Heart right ventricle (tissue), 16 donors: ENCODE data around the gene PSMC3IP. TPM values are rescaled to one million over a fixed set of nuclear protein-coding genes. Genes with fewer than 3 reads are reported as not detected.
A peak's percentile ranks its signal among the peaks of the same experiment; 100 is the strongest.

Experiments used
- ATAC-seq, 8 donors: fragments of 200-7000 bp; cut with Tn5 transposase; one replicate each; pipeline ENCODE4 v1.9.1; 2020; ENCODE audit warnings: mild to moderate bottlenecking in 8 of 8, moderate library complexity in 8 of 8, moderate number of reproducible peaks in 1 of 8
- DNase-seq, 2 donors: peaks; one replicate each; pipeline ENCODE4 v3.0.0-alpha.2; 2020
- H3K27ac ChIP-seq, 10 donors: fragments of 200-600 bp; sonication (generic) in 2 of 10; one replicate each; pipeline versions ENCODE4 v1.5.0 to v1.8.0; 2020 to 2022; ENCODE audit warnings: mild to moderate bottlenecking in 3 of 10
- H3K27me3 ChIP-seq, 7 donors: fragments of 200-600 bp; one replicate each; pipeline ENCODE4 v1.8.0; 2021 to 2022; ENCODE audit warnings: mild to moderate bottlenecking in 2 of 7
- H3K36me3 ChIP-seq, 9 donors: fragments of 200-600 bp; sonication (generic) in 1 of 9; one replicate each; pipeline versions ENCODE4 v1.5.0 to v1.8.0; 2020 to 2022; ENCODE audit warnings: mild to moderate bottlenecking in 2 of 9
- H3K4me1 ChIP-seq, 9 donors: fragments of 200-600 bp; sonication (generic) in 1 of 9; one replicate each; pipeline versions ENCODE4 v1.5.0 to v1.8.0; 2020 to 2022; ENCODE audit warnings: mild to moderate bottlenecking in 4 of 9
- H3K4me3 ChIP-seq, 10 donors: fragments of 200-600 bp; sonication (generic) in 2 of 10; one replicate each; pipeline versions ENCODE4 v1.5.0 to v1.8.0; 2020 to 2022; ENCODE audit warnings: mild to moderate bottlenecking in 7 of 10, moderate library complexity in 2 of 10
- H3K9me3 ChIP-seq, 11 donors: fragments of 200-600 bp in 10 of 11; sonication (generic) in 2 of 11; one replicate each; pipeline versions ENCODE4 v1.5.0 to v1.8.0; 2013 to 2022; ENCODE audit warnings: mild to moderate bottlenecking in 2 of 11, control low read depth in 1 of 11, moderate library complexity in 1 of 11
- WGBS, 2 donors: extraction: QIAGEN DNeasy Blood & Tissue Kit; methylation state at CpG; one replicate each; pipeline ENCODE4 v1.1.7; 2013; ENCODE audit warnings: inconsistent platforms in 1 of 2; 5-methylcytosine and 5-hydroxymethylcytosine counted together
- intact Hi-C, 10 donors: fragments of 100-400 bp; cut with DNase I; formaldehyde crosslinking; loops; one replicate each; pipeline versions ENCODE4 v1.11.1 to v1.14.2; 2022
- polyA plus RNA-seq, 2 donors: library from polyadenylated mRNA; stranded (reverse); fragments of 200-250 nt; gene quantifications; one replicate each; pipeline ENCODE4 v1.2.3, GENCODE V29; 2013
- total RNA-seq, 10 donors: library from RNA; stranded (reverse); fragmentation: NEBNext Ultra II Directional in 3 of 10; extraction: Animal tissue kit (Norgen Biotek cat#: 25700) in 3 of 10; gene quantifications; one replicate each; pipeline versions ENCODE4 v1.2.1 to v1.2.4, GENCODE V29; 2021 to 2023
- TF ChIP-seq, protein P1 (sequence below), 9 donors: fragments of 200-600 bp; sonication (generic) in 2 of 9; IDR thresholded peaks; one replicate each; pipeline versions ENCODE4 v1.5.0 to v1.8.0; 2021 to 2022; ENCODE audit warnings: antibody characterized with exemption in 9 of 9, mild to moderate bottlenecking in 5 of 9, moderate library complexity in 1 of 9
- donor health status: Arrhythmogenic right ventricular cardiomyopathy.
- donor health status: ischemic (EF 13 %, LVEDD 7.1; RV severe dilation, severe dysfunction).
- donor health status: healthy with polysubstance abuse.
- donor health status: DM: no; HTN: yes; CAD: no.
- donor health status: DM: no; HTN: no; CAD: no.
- donor health status: ischemic (EF 25% LVEDD 6.9; RV normal size, moderate dysfunction).
- donor health status: ischemic (EF 25% LVEDD 5.7; RV mildly dilated, moderate dysfunction).
- donor health status: healthy.
- donor health status: DM: yes; HTN: yes; CAD: no.
- donor health status: Ischemic cardiomyopathy.
- donor health status: ischemic (EF 35%, LVEDD 5.7; RV mildly dilated, moderate dysfunction).
- donor health status: nonischemic (EF 11% LVEDD 7.7; RV severe dilation, severe dysfunction).
- donor health status: DM: yes; HTN: yes; CAD: no.
- donor health status: PGD.
- donor health status: ischemic (EF 29% LVEDD 5.4; RV normal size, mild dysfunction).
- donor health status: nonischemic (EF 23%, LVEDD 6.1; RV moderate dilation, normal function).

PSMC3IP gene
- total and polyA plus RNA-seq, 12 donors = 1.1 to 3.1 (median 1.9) TPM

- TF ChIP-seq, protein P1, sequence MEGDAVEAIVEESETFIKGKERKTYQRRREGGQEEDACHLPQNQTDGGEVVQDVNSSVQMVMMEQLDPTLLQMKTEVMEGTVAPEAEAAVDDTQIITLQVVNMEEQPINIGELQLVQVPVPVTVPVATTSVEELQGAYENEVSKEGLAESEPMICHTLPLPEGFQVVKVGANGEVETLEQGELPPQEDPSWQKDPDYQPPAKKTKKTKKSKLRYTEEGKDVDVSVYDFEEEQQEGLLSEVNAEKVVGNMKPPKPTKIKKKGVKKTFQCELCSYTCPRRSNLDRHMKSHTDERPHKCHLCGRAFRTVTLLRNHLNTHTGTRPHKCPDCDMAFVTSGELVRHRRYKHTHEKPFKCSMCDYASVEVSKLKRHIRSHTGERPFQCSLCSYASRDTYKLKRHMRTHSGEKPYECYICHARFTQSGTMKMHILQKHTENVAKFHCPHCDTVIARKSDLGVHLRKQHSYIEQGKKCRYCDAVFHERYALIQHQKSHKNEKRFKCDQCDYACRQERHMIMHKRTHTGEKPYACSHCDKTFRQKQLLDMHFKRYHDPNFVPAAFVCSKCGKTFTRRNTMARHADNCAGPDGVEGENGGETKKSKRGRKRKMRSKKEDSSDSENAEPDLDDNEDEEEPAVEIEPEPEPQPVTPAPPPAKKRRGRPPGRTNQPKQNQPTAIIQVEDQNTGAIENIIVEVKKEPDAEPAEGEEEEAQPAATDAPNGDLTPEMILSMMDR (IDR thresholded peaks at IDR 0.05) = no peak
- WGBS, 2 donors = 87 to 88% methylated on average over 14 of the region's 14 CpGs
- DNase-seq = no peak
- Histone ChIP-seq H3K9me3 (no peaks in the 10 kb centered on the region), H3K4me3 (peak overlapping the region in 3 of 10 donors; percentile 78 to 91 (median 86)), H3K4me1 (peaks cover 8 to 56% (median 30%) of the 10 kb centered on the region in 9 donors), H3K36me3 (peaks cover 5 to 80% (median 70%) of the 10 kb centered on the region in 9 donors), H3K27ac (peak overlapping the region in 9 of 10 donors; percentile 34 to 99 (median 96)), H3K27me3 (no peaks in the 10 kb centered on the region)
- ATAC-seq = no peak
- intact Hi-C loops = no loop called here
Measured at GRCh38 chr17:42568341-42569111, 9.0 kb downstream of the PSMC3IP start.

GRCh38 chr17:42566883-42567573 is 10.5 kb downstream of the PSMC3IP start, which contains the start of gene MLX:
TSS of gene MLX (plus strand) at chr17:42567100. CDS start at chr17:42567125, 25 bp downstream.
- peak within 1 kb of the TSS; percentile 78 to 96 (median 88) for H3K4me3 ChIP-seq
- peak within 1 kb of the TSS; percentile 93 to 99 (median 96) for H3K27ac ChIP-seq
- intact Hi-C loops = no loop called here
- ATAC-seq (peak; percentile 83 to 90 (median 90)), DNase-seq (peak; percentile 94 to 97)
- TF ChIP-seq, protein P1 (IDR thresholded peaks at IDR 0.05) = no peak
- 0% methylated on average over 64 to 72 of the region's 72 CpGs for WGBS, 2 donors
- H3K4me1 ChIP-seq = peaks cover 13 to 66% (median 41%) of the 10 kb centered on the region in 9 donors
- peaks cover 2 to 66% (median 55%) of the 10 kb centered on the region in 9 donors for H3K36me3 ChIP-seq
- H3K9me3 ChIP-seq = no peaks in the 10 kb centered on the region
- no peaks in the 10 kb centered on the region for H3K27me3 ChIP-seq

DNA sequence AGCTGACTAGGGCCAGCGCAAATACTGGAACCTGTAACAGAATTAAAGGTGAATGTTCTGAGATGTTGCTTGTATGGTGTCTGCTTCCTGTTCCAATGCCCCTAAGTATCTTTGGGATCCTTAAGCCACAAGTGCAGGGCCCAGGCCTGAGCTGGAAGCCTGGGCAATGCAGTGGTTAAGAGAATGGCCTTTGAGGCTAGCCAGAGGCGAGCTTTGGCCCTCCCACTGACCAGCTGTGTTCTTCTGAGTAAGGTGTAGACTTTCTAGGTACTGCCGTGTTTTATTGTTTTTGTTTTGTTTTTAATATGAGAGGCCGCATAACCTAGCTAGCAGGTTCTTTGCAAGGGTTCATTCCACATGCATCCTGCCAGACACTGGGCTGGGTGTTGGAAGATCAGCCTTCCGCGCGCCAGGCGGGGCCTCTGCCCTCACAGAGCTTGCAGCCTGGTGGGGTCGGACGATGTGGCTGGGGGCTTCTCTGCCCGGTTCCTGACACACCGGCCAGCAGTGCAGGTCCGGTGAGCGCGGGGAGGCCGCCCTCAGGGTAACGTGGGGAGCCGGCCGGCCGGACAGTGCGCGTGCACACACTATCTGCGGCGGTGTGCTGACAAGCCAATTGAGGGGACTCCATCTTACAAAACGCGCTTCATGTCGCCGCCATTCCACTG is 11.2 kb downstream of the PSMC3IP start:
- no peak for DNase-seq
- H3K9me3 ChIP-seq = no peaks in the 10 kb centered on the region
- H3K36me3 ChIP-seq = peaks cover 0 to 59% (median 48%) of the 10 kb centered on the region in 9 donors
- H3K27me3 ChIP-seq = no peaks in the 10 kb centered on the region
- peaks cover 13 to 64% (median 42%) of the 10 kb centered on the region in 9 donors for H3K4me1 ChIP-seq
- H3K4me3 ChIP-seq = peak overlapping the region; percentile 78 to 96 (median 88)
- 19% methylated on average over 28 of the region's 28 CpGs for WGBS, 2 donors
- ATAC-seq = peak in 4 of 8 donors; percentile 21 to 34 (median 28)
- peak overlapping the region; percentile 93 to 99 (median 96) for H3K27ac ChIP-seq
- intact Hi-C loops = no loop called here
- TF ChIP-seq, protein P1 (IDR thresholded peaks at IDR 0.05) = no peak
